Adrenal gland (tissue), 5 donors: ENCODE data around the gene PRICKLE2.

Experiments used
- CTCF ChIP-seq, 6 experiments: fragments of 450-650 bp in 4 of 6; fragments of 200-600 bp in 2 of 6; sonication (generic) in 1 of 6; IDR thresholded peaks; 1 replicate in 5 of 6; 2 replicates in 1 of 6; pipeline versions ENCODE4 v1.5.1 to v1.8.0; 2016 to 2021; ENCODE audit warnings: antibody characterized with exemption in 6 of 6, mild to moderate bottlenecking in 2 of 6, moderate library complexity in 1 of 6
- POLR2A ChIP-seq, 2 donors: fragments of 450-650 bp; IDR thresholded peaks; one replicate each; pipeline ENCODE4 v1.6.1; 2017; ENCODE audit warnings: antibody characterized with exemption in 2 of 2, mild to moderate bottlenecking in 2 of 2, moderate library complexity in 1 of 2
- donor health status: DM: no; HTN: no; CAD: no.

- TF ChIP-seq CTCF (IDR thresholded peaks at IDR 0.05) (no peak), POLR2A (IDR thresholded peaks at IDR 0.05) (no peak)
These were observed 35.2 kb upstream of the PRICKLE2 start for GRCh38 chr3:64260431-64260830.
